Smooth muscle cell (in vitro differentiated cells): ENCODE data around the gene CASP9. TPM values are rescaled to one million over a fixed set of nuclear protein-coding genes. Genes with fewer than 3 reads are reported as not detected.

ENCODE experiments used
- DNase-seq: peaks from one replicate; lab custom pipeline; 2025; ENCODE audit not compliant: unreplicated experiment; lab: John Stamatoyannopoulos, UW
- H2AFZ ChIP-seq: fragments of 200-600 bp; sonication (generic); 2 replicates; pipeline ENCODE4 v1.6.0; 2016; ENCODE audit warnings: antibody characterized with exemption, low read depth, mild to moderate bottlenecking
- H3F3A ChIP-seq: fragments of 200-600 bp; sonication (generic); 2 replicates; pipeline ENCODE4 v1.6.0; 2017; ENCODE audit warnings: antibody characterized with exemption, low read depth
- H3K27ac ChIP-seq: fragments of 200-600 bp; sonication (generic); 2 replicates; pipeline ENCODE4 v1.5.1; 2016; ENCODE audit warnings: low read depth, mild to moderate bottlenecking
- H3K27me3 ChIP-seq: fragments of 200-600 bp; sonication (generic); 2 replicates; pipeline ENCODE4 v1.6.1; 2016; ENCODE audit warnings: low read depth, mild to moderate bottlenecking
- H3K36me3 ChIP-seq: fragments of 200-600 bp; sonication (generic); 2 replicates; pipeline ENCODE4 v1.5.1; 2016; ENCODE audit warnings: low read depth
- H3K4me1 ChIP-seq: fragments of 200-600 bp; sonication (generic); 2 replicates; pipeline ENCODE4 v1.5.1; 2016; ENCODE audit warnings: low read depth
- H3K4me2 ChIP-seq: fragments of 200-600 bp; sonication (generic); 2 replicates; pipeline ENCODE4 v1.6.0; 2016; ENCODE audit warnings: mild to moderate bottlenecking
- H3K4me3 ChIP-seq: fragments of 200-600 bp; sonication (generic); 2 replicates; pipeline ENCODE4 v1.5.1; 2016; ENCODE audit warnings: mild to moderate bottlenecking
- H3K79me2 ChIP-seq: fragments of 200-600 bp; sonication (generic); 2 replicates; pipeline ENCODE4 v1.6.0; 2016; ENCODE audit warnings: low read depth, mild to moderate bottlenecking
- H3K9ac ChIP-seq: fragments of 200-600 bp; sonication (generic); 2 replicates; pipeline ENCODE4 v1.6.0; 2016; ENCODE audit warnings: low read depth
- H3K9me3 ChIP-seq: fragments of 200-600 bp; sonication (generic); replicated peaks from 2 replicates; pipeline ENCODE4 v1.5.1; 2016; ENCODE audit warnings: low read depth
- H4K20me1 ChIP-seq: fragments of 200-600 bp; sonication (generic); 2 replicates; pipeline ENCODE4 v1.6.0; 2016; ENCODE audit warnings: low read depth
- WGBS: methylation state at CpG from one replicate; pipeline ENCODE4 v1.1.7; 2016; ENCODE audit warnings: low lambda C conversion rate; 5-methylcytosine and 5-hydroxymethylcytosine counted together
- polyA plus RNA-seq: library from polyadenylated mRNA; unstranded; fragments of >200 nt; fragmentation: Nextera tagmentation; extraction: Ambion mirVana; gene quantifications from 2 replicates; pipeline ENCODE4 v1.2.1, GENCODE V29; 2016
- total RNA-seq: library from RNA; depleted of rRNA; stranded (reverse); fragments of >200 nt; gene quantifications from 2 replicates; pipeline ENCODE4 v1.2.3, GENCODE V29; 2014
- TF ChIP-seq, protein P1 (sequence below): fragments of 200-600 bp; sonication (generic); IDR thresholded peaks from 2 replicates; pipeline ENCODE4 v1.5.1; 2017; ENCODE audit warnings: borderline replicate concordance, mild to moderate bottlenecking, antibody characterized with exemption; ENCODE audit not compliant: insufficient read depth, poor library complexity, severe bottlenecking

The CASP9 gene
- total and polyA plus RNA-seq, 2 experiments from 2014 or later: 4.2 to 4.8 TPM

DNA sequence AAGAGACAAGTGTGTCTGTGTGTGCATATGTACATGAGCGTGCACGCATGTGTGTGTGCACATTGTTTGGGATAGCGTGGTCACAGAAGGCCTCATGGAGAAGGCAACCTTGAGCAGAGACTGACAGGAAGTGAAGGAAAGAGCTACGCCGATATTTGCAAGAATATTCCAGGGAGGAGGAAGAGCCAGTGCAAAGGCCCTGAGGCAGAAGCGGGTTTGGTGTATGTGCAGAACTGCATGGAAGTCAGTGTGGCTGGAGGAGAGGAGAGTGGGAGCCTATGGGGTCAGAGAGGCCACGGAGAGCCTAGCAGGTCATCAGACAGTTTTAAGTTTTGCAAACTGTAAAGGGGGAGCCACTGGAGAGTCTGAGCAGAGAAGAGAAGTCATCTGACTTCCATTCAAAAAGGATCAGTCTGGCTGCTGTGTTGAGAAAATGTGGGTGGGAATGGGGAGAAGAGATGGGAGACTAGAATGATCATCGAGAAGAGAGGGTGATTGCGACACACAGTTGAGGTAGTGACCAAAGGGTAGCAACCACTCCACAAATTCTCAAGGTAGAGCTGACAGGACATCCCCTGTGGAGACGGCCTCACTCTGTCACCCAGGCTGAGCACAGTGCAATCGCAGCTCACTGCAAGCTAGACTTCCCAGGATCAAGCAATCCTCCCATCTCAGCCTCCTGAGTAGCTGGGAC is 44.2 kb downstream of the CASP9 start:
- TF ChIP-seq, protein P1, sequence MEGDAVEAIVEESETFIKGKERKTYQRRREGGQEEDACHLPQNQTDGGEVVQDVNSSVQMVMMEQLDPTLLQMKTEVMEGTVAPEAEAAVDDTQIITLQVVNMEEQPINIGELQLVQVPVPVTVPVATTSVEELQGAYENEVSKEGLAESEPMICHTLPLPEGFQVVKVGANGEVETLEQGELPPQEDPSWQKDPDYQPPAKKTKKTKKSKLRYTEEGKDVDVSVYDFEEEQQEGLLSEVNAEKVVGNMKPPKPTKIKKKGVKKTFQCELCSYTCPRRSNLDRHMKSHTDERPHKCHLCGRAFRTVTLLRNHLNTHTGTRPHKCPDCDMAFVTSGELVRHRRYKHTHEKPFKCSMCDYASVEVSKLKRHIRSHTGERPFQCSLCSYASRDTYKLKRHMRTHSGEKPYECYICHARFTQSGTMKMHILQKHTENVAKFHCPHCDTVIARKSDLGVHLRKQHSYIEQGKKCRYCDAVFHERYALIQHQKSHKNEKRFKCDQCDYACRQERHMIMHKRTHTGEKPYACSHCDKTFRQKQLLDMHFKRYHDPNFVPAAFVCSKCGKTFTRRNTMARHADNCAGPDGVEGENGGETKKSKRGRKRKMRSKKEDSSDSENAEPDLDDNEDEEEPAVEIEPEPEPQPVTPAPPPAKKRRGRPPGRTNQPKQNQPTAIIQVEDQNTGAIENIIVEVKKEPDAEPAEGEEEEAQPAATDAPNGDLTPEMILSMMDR: no peak
- 96% methylated on average over 11 of the region's 11 CpGs for WGBS
- no peak for DNase-seq

GRCh38 chr1:15477646-15478212 is 46.3 kb downstream of the CASP9 start:
- Histone ChIP-seq H3K9me3 (no peaks in the 10 kb centered on the region), H3F3A (no peaks in the 10 kb centered on the region), H3K9ac (no peak overlapping the region), H3K27ac (no peak overlapping the region), H2AFZ (no peak overlapping the region), H3K79me2 (no peaks in the 10 kb centered on the region), H4K20me1 (no peaks in the 10 kb centered on the region), H3K4me3 (no peak overlapping the region), H3K27me3 (no peaks in the 10 kb centered on the region), H3K4me1 (no peaks in the 10 kb centered on the region), H3K4me2 (no peak overlapping the region), H3K36me3 (no peaks in the 10 kb centered on the region)
- DNase-seq: no peak
- 64% methylated on average over 5 of the region's 5 CpGs for WGBS
- TF ChIP-seq, protein P1: no peak

More for the DNA sequence above, 44.2 kb downstream of the CASP9 start:
- Histone ChIP-seq H3K79me2 (no peaks in the 10 kb centered on the region), H3K36me3 (no peaks in the 10 kb centered on the region), H3K4me1 (no peaks in the 10 kb centered on the region), H3K4me3 (no peak overlapping the region), H2AFZ (no peak overlapping the region), H3F3A (no peaks in the 10 kb centered on the region), H3K9ac (no peak overlapping the region), H4K20me1 (no peaks in the 10 kb centered on the region), H3K27me3 (no peaks in the 10 kb centered on the region), H3K27ac (no peak overlapping the region), H3K9me3 (no peaks in the 10 kb centered on the region), H3K4me2 (no peak overlapping the region)

GRCh38 chr1:15476927-15477326 is 47.1 kb downstream of the CASP9 start:
- no peak for DNase-seq
- H3K27me3 ChIP-seq: no peaks in the 10 kb centered on the region
- H3F3A ChIP-seq: no peaks in the 10 kb centered on the region
- H3K79me2 ChIP-seq: no peaks in the 10 kb centered on the region
- no peak overlapping the region for H3K4me3 ChIP-seq
- no peak overlapping the region for H2AFZ ChIP-seq
- no peaks in the 10 kb centered on the region for H3K36me3 ChIP-seq
- no peaks in the 10 kb centered on the region for H3K4me1 ChIP-seq
- no peak overlapping the region for H3K4me2 ChIP-seq
- no peak overlapping the region for H3K27ac ChIP-seq
- H4K20me1 ChIP-seq: no peaks in the 10 kb centered on the region
- no peak overlapping the region for H3K9ac ChIP-seq
- TF ChIP-seq, protein P1: no peak
- WGBS: 88% methylated on average over 3 of the region's 3 CpGs
- H3K9me3 ChIP-seq: no peaks in the 10 kb centered on the region

DNA sequence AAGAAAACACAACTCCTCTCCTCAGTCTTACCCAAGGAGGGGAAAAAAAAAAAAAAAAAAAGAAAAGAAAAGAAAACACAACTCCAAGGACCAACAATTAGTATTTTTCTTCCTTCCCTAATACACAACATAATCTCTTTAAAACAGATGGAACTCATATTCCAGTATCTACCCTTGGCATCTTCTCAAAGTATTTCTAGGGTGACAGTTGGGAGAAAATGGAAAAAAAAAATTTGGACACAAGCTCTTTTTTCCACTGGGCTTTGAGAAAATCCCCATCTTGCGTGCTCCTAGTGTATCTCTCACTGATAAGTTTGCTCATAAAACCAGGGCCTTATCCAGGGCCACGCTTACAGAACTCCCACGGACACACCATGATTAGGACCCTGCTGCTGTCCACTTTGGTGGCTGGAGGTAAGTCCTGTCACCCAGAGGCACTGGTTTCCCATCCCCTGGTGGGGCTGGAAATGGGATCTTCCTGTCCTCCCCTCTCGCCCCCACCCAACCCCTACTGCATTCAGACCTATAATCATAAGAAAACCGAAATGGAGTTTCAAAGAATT is 48.2 kb downstream of the CASP9 start, which contains the start of gene CELA2B:
Gene CELA2B (plus strand): TSS at position 353 of the 563 bp plus-strand sequence. CDS start 22 bp downstream, at position 375.
- Histone ChIP-seq H3K27me3 (no peaks in the 10 kb centered on the region), H3K4me3 (no peak within 1 kb of the TSS), H3K27ac (no peak within 1 kb of the TSS), H3F3A (no peaks in the 10 kb centered on the region), H3K79me2 (no peaks in the 10 kb centered on the region), H3K4me1 (no peaks in the 10 kb centered on the region), H3K9ac (no peak within 1 kb of the TSS), H4K20me1 (no peaks in the 10 kb centered on the region), H3K4me2 (no peak within 1 kb of the TSS), H2AFZ (no peak within 1 kb of the TSS), H3K36me3 (no peaks in the 10 kb centered on the region), H3K9me3 (no peaks in the 10 kb centered on the region)
- 46% methylated on average over 5 of the region's 5 CpGs for WGBS
- DNase-seq: no peak
- TF ChIP-seq, protein P1: no peak
